ENCODE results near the gene PRAMEF12.

PRAMEF12 gene

DNA sequence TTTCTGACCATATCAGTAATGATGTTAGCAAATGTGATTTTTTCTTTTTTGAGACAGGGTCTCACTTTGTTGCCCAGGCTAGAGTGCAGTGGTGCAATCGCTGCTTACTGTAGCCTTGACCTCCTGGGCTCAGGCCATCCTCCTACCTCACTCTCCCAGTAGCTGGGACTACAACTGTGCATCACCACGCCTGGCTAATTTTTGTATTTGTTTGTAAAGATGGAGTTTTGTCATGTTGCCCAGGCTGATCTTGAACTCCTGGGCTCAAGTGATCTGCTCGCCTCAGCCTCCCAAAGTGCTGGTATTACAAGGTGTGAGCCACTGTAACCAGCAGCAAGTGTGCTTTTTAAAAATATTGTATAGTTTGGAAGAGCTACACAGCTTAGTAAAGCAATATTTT is 31.6 kb upstream of the PRAMEF12 start:
- DNase-seq (ENCODE audit: low read depth) = no peak
- H3K4me3 ChIP-seq (ENCODE audit: low read depth, low read length) = no peak overlapping the region
- TF ChIP-seq, protein P1, sequence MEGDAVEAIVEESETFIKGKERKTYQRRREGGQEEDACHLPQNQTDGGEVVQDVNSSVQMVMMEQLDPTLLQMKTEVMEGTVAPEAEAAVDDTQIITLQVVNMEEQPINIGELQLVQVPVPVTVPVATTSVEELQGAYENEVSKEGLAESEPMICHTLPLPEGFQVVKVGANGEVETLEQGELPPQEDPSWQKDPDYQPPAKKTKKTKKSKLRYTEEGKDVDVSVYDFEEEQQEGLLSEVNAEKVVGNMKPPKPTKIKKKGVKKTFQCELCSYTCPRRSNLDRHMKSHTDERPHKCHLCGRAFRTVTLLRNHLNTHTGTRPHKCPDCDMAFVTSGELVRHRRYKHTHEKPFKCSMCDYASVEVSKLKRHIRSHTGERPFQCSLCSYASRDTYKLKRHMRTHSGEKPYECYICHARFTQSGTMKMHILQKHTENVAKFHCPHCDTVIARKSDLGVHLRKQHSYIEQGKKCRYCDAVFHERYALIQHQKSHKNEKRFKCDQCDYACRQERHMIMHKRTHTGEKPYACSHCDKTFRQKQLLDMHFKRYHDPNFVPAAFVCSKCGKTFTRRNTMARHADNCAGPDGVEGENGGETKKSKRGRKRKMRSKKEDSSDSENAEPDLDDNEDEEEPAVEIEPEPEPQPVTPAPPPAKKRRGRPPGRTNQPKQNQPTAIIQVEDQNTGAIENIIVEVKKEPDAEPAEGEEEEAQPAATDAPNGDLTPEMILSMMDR (IDR thresholded peaks at IDR 0.05; ENCODE audit: control insufficient read depth, extremely low read depth, insufficient read depth) = no peak

DNA sequence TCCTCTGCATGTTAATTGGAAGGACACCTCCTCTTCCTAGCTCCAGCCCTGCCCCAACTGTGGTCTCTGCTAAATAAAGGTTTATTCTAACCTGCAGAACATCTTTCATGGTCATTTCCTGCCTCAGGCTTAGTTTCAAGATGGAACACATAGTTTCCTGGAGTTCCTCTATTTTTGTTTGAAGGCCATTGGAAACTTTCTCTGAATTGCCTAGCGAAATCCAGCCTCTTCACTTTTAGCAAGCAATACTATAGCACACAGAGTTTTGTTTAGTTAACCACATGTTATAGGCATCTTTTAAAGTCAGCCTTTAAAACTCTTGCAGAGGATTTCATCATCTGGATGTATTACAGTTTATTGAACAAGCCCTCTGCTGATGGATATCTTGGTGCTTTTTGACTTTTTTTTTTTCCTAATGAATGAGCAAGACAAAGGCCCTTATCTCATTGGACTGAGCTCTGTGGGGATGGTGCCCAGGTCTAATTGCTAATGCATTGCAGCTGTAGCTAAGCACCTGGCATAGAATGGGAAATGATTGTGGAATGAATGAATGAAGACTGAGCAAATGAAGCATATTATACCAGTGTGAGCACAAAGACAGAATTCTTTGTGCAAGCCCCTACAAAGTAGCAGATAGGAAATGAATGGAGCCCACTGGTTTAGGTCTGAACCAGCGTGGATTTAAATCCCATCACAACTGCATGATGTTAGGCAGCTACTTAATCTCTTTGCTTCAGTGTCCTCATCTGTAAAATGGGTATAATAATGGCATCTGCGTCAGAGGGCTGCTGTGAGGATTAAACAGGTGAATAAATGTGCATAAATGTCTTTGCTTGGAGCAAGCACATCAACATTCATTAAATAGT is 28.2 kb upstream of the PRAMEF12 start:
- TF ChIP-seq, protein P1 (IDR thresholded peaks at IDR 0.05; ENCODE audit: control insufficient read depth, extremely low read depth, insufficient read depth) = no peak
- peak; percentile 7 for DNase-seq (ENCODE audit: low read depth)

DNA sequence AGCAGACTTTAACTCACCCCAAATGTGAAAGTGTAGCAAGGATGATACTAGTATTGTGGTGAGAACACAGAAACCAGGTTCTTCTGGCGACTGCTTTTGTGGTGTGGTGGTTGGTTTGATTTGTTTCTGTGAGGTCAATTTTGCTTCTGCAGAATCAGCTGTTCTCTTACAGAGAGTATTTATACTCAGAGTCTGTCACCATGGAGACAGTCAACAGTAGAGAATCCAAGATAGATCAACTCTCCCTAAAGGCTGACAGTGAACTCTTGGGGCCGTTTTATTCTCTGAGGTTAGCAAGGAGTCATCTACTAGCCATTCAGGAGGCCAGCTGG is 27.6 kb upstream of the PRAMEF12 start, which contains the start of gene CFAP107:
TSS of gene CFAP107 (plus strand) at position 209 of the 332 bp plus-strand sequence. CDS start 231 bp downstream, outside the sequence.
- H3K4me3 ChIP-seq (ENCODE audit: low read depth, low read length) = no peak within 1 kb of the TSS
- TF ChIP-seq, protein P1 (IDR thresholded peaks at IDR 0.05; ENCODE audit: control insufficient read depth, extremely low read depth, insufficient read depth) = no peak
- DNase-seq (ENCODE audit: low read depth) = no peak

More for the DNA sequence above, 28.2 kb upstream of the PRAMEF12 start:
- no peak overlapping the region for H3K4me3 ChIP-seq (ENCODE audit: low read depth, low read length)

DNA sequence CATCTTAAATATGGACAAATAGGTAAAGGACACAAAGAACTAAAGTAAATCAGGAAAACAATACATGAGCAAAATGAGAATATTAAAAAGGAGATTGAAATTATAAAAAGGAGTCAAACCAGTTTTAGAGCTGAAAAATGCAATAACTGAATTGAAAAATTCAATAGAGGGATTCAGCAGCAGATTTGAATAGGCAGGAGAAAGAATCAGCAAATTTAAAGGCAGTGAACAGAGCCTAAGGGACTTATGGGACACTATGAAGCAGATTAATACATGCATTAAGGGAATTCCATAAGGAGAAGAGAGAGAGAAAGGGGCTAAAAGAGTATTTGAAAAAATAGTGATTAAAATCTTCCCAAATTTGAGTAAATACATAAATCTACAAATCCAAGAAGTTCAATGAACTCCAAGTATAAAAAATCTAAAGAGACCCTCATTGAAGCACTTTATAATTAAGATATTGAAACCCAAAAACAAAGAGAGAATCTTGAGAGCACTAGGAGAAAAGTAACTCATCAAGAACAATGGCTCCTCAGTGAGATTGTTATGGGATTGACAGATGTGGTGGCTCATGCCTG is 24.7 kb upstream of the PRAMEF12 start:
- DNase-seq (ENCODE audit: low read depth) = no peak
- no peak overlapping the region for H3K4me3 ChIP-seq (ENCODE audit: low read depth, low read length)
- TF ChIP-seq, protein P1 (IDR thresholded peaks at IDR 0.05; ENCODE audit: control insufficient read depth, extremely low read depth, insufficient read depth) = no peak

DNA sequence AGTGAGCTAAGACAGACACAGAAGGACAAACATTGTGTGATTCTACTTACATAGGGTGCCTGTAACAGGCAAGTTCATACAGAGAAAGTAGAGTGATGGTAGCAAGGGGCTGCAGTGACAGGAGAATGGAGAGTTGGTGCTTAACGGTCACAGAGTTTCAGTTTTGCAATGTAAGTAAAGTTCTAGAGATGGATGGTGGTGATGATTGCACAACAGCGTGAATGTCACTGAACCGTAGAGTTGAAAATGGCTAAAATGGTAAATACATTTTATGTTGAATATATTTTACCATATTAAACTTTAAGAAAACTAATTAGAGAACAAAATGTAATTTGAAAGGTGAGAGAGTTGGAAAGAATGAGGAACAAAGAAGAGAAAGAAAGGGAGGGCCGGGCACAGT is 18.8 kb upstream of the PRAMEF12 start:
- no peak overlapping the region for H3K4me3 ChIP-seq (ENCODE audit: low read depth, low read length)
- no peak for DNase-seq (ENCODE audit: low read depth)
- TF ChIP-seq, protein P1 (IDR thresholded peaks at IDR 0.05; ENCODE audit: control insufficient read depth, extremely low read depth, insufficient read depth) = no peak

DNA sequence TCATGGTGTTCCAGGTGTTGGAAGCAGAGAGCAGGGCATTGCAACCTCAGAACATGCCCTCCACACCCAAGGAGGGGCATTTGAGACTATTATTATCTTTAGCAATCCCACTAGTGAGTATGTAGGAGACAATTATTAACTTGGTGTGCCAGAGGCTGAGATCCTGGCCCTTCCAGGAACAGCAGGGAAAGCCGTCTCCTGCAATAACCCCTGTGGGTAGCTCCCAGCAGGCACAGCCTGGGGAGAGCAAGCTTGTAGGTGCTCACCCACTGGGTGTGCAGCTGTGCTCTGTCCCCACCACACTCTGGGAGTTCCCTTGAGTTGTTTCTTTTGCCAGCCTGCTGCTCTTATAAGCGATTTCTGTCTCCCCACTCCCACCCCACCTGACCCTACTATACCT is 17.3 kb upstream of the PRAMEF12 start:
- no peak for DNase-seq (ENCODE audit: low read depth)
- TF ChIP-seq, protein P1 (IDR thresholded peaks at IDR 0.05; ENCODE audit: control insufficient read depth, extremely low read depth, insufficient read depth) = no peak
- no peak overlapping the region for H3K4me3 ChIP-seq (ENCODE audit: low read depth, low read length)
